Urothelium cell line (cell line): ENCODE measurements around the gene THSD4.
A peak's percentile ranks its signal among the peaks of the same experiment; 100 is the strongest.

ENCODE experiments used
- DNase-seq: peaks from one replicate; pipeline ENCODE4 v3.0.0; 2011; ENCODE audit warnings: low spot score, mixed read lengths
- FAIRE-seq: peaks from 2 replicates; lab custom pipeline; 2011; peaks lifted over from hg19 to GRCh38; lab: Jason Lieb, UNC

Gene THSD4

GRCh38 chr15:71548401-71548807 is 433.1 kb downstream of the THSD4 start:
- DNase-seq (no peak), FAIRE-seq (no peak)

- no peak for FAIRE-seq
Measured at GRCh38 chr15:71549091-71549490, 433.8 kb downstream of the THSD4 start.

GRCh38 chr15:71549697-71550096 is 434.4 kb downstream of the THSD4 start:
- DNase-seq: no peak
- no peak for FAIRE-seq

More at GRCh38 chr15:71549091-71549490, 433.8 kb downstream of the THSD4 start:
- no peak for DNase-seq

GRCh38 chr15:71551566-71551965 is 436.3 kb downstream of the THSD4 start:
- FAIRE-seq (no peak), DNase-seq (no peak)

GRCh38 chr15:71559098-71559497 is 443.8 kb downstream of the THSD4 start:
- peak; percentile 70 for FAIRE-seq

GRCh38 chr15:71559616-71560015 is 444.3 kb downstream of the THSD4 start:
- FAIRE-seq (no peak), DNase-seq (no peak)

More at GRCh38 chr15:71559098-71559497, 443.8 kb downstream of the THSD4 start:
- DNase-seq: peak; percentile 81

GRCh38 chr15:71562251-71562650 is 447.0 kb downstream of the THSD4 start:
- DNase-seq: peak; percentile 26
- peak; percentile 78 for FAIRE-seq

GRCh38 chr15:71564217-71564616 is 448.9 kb downstream of the THSD4 start:
- DNase-seq: no peak
- no peak for FAIRE-seq

GRCh38 chr15:71565006-71565405 is 449.7 kb downstream of the THSD4 start:
- FAIRE-seq: no peak
- DNase-seq: no peak

- FAIRE-seq: no peak
Measured at GRCh38 chr15:71565631-71566160, 450.4 kb downstream of the THSD4 start.

GRCh38 chr15:71566226-71566625 is 451.0 kb downstream of the THSD4 start:
- FAIRE-seq: no peak

More at GRCh38 chr15:71565631-71566160, 450.4 kb downstream of the THSD4 start:
- no peak for DNase-seq

GRCh38 chr15:71567173-71567572 is 451.9 kb downstream of the THSD4 start:
- FAIRE-seq: no peak

More at GRCh38 chr15:71566226-71566625, 451.0 kb downstream of the THSD4 start:
- DNase-seq: no peak

GRCh38 chr15:71568227-71568626 is 453.0 kb downstream of the THSD4 start:
- no peak for FAIRE-seq
- no peak for DNase-seq

More at GRCh38 chr15:71567173-71567572, 451.9 kb downstream of the THSD4 start:
- DNase-seq: no peak

GRCh38 chr15:71570736-71571135 is 455.5 kb downstream of the THSD4 start:
- FAIRE-seq: no peak
- no peak for DNase-seq

- FAIRE-seq: no peak
- no peak for DNase-seq
Measured at GRCh38 chr15:71571641-71572040, 456.4 kb downstream of the THSD4 start.

- DNase-seq: peak; percentile 63
- no peak for FAIRE-seq
Measured at GRCh38 chr15:71572452-71573053, 457.3 kb downstream of the THSD4 start.

GRCh38 chr15:71573599-71573998 is 458.3 kb downstream of the THSD4 start:
- DNase-seq: no peak
- FAIRE-seq: no peak

GRCh38 chr15:71575474-71576045 is 460.3 kb downstream of the THSD4 start:
- no peak for FAIRE-seq
- DNase-seq: no peak

- DNase-seq (no peak), FAIRE-seq (no peak)
Measured at GRCh38 chr15:71577071-71577470, 461.8 kb downstream of the THSD4 start.

- no peak for DNase-seq
- no peak for FAIRE-seq
Measured at GRCh38 chr15:71581398-71581930, 466.2 kb downstream of the THSD4 start.

GRCh38 chr15:71585159-71585558 is 469.9 kb downstream of the THSD4 start:
- DNase-seq (no peak), FAIRE-seq (no peak)

- FAIRE-seq: no peak
- no peak for DNase-seq
Measured at GRCh38 chr15:71586463-71586862, 471.2 kb downstream of the THSD4 start.
